Measurements from ENCODE around the gene OIT3.
A peak's percentile ranks its signal among the peaks of the same experiment; 100 is the strongest.

Gene OIT3

GRCh38 chr10:72855129-72855528 is 38.4 kb upstream of the OIT3 start:
- peaks cover 15% of the 10 kb centered on the region for H3K9me3 Mint-ChIP-seq
- H3K36me3 Mint-ChIP-seq (ENCODE audit: low read depth): peaks cover 15% of the 10 kb centered on the region
- H3K27ac Mint-ChIP-seq: no peak overlapping the region
- H3K27me3 Mint-ChIP-seq (ENCODE audit: low read depth): no peaks in the 10 kb centered on the region
- no peak for TF ChIP-seq CTCF (IDR thresholded peaks at IDR 0.05; ENCODE audit: unreplicated experiment in 3 of 3)
- H3K4me1 Mint-ChIP-seq: no peaks in the 10 kb centered on the region
- H3K4me3 Mint-ChIP-seq: no peak overlapping the region

DNA sequence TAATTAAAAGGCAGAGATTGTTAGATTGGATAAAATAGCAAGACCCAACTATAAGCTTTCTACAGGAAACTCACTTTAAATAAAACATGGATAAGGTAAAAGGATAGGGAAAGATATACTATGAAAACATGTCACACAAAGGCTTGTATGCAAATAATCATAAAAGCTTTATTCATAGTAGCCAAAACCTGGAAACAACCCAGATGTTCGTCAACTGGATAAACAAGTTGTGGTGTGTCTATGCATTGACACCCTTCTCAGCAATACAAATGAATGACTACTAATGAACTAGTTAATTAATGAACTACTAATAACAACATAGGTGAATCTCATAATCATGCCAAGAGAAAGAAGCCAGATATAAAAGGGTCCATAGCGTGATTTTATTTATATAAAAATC is 37.7 kb upstream of the OIT3 start:
- H3K4me1 Mint-ChIP-seq: no peaks in the 10 kb centered on the region
- H3K9me3 Mint-ChIP-seq: peaks cover 15% of the 10 kb centered on the region
- peaks cover 17% of the 10 kb centered on the region for H3K36me3 Mint-ChIP-seq (ENCODE audit: low read depth)
- H3K27ac Mint-ChIP-seq: no peak overlapping the region
- H3K27me3 Mint-ChIP-seq (ENCODE audit: low read depth): no peaks in the 10 kb centered on the region
- no peak overlapping the region for H3K4me3 Mint-ChIP-seq
- no peak for TF ChIP-seq CTCF (IDR thresholded peaks at IDR 0.05; ENCODE audit: unreplicated experiment in 3 of 3)

DNA sequence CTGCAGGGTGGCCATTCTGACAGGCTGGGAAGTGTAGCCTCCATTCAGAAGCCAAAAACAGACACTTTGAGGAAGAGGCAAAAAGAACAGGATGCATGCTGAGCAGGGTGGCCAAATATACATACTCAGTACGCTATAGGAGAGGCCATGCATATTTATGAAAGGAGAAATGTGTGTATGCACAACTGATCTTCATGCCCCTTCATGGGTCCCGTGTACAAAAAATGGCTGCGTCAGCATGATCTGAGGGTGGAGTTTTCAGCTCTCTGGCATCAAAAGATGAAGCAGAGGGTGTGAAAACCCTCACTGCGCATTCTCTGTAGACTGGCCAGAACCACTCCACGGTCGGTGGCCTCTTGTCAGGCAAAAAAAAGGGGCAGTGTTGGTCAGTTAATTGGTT is 35.5 kb upstream of the OIT3 start:
- Mint-ChIP-seq H3K27me3 (ENCODE audit: low read depth) (no peaks in the 10 kb centered on the region), H3K4me1 (no peaks in the 10 kb centered on the region), H3K9me3 (peaks cover under 1% of the 10 kb centered on the region), H3K36me3 (ENCODE audit: low read depth) (peaks cover 9% of the 10 kb centered on the region), H3K4me3 (no peak overlapping the region), H3K27ac (no peak overlapping the region)
- TF ChIP-seq CTCF (IDR thresholded peaks at IDR 0.05; ENCODE audit: unreplicated experiment in 3 of 3): no peak

DNA sequence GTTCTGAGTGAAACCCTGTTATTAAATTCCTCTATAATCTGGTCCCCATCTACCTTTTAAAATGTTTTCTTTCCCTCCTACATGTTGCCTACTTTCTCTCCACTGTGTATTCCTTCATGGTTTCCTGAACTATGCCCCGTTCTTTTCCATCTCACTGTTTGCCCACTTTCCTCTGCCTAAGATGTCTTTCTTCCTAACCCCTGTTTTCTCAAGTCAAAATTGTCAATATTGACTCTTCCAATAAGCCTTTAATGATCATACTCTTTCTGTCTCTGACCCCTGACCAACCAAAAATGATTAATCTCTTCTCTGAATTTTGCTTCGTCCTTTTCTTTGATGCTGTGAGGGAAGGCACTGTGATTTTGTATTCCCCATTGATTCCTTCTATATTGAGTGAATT is 30.6 kb upstream of the OIT3 start:
- no peak overlapping the region for H3K27ac Mint-ChIP-seq
- no peaks in the 10 kb centered on the region for H3K9me3 Mint-ChIP-seq
- TF ChIP-seq CTCF (IDR thresholded peaks at IDR 0.05; ENCODE audit: unreplicated experiment in 3 of 3): no peak
- H3K4me3 Mint-ChIP-seq: no peak overlapping the region
- no peaks in the 10 kb centered on the region for H3K27me3 Mint-ChIP-seq (ENCODE audit: low read depth)
- H3K4me1 Mint-ChIP-seq: no peaks in the 10 kb centered on the region
- H3K36me3 Mint-ChIP-seq (ENCODE audit: low read depth): peaks cover 15% of the 10 kb centered on the region

DNA sequence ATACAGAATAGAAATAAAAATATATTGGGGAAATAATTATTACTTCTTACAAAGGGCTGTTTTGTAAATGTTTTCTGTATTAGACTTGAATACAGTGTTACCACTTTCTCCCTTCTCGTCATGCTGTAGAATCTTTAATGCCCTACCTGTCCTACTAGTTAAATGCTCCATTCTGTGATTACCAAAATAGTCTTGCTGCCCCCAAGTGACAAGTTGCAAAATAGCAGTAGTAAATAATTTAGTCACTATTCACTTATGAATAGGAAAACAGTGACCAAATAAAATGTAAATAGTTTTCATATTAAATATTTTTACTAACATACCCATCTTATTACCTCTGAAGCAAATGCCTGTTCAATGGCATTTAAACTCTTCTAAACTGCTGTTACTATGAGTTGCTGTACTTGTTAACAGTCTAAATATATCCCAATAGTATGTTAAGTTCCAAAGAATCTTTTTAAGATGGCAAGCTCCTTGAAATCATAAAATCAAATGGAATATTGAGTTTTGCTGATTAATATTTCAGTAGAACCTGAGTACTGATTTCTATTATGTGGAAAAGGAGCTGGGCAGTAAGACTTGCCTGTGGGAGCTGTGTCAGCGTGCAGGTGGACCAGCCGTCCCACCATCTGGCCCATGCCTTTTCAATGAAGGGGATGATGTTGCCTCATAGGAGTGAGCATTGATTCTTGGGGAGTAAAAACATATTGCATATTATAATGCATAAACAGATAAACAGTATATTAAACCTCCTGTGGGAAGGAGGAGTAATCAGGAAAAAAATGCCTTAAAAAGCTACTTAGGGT is 18.1 kb upstream of the OIT3 start:
- Mint-ChIP-seq H3K27me3 (ENCODE audit: low read depth) (no peaks in the 10 kb centered on the region), H3K4me1 (no peaks in the 10 kb centered on the region), H3K9me3 (peaks cover 16% of the 10 kb centered on the region), H3K27ac (no peak overlapping the region), H3K36me3 (ENCODE audit: low read depth) (peaks cover 55% of the 10 kb centered on the region), H3K4me3 (no peak overlapping the region)
- TF ChIP-seq CTCF (IDR thresholded peaks at IDR 0.05; ENCODE audit: unreplicated experiment in 3 of 3): peak; percentile 45 to 57 (median 46)

DNA sequence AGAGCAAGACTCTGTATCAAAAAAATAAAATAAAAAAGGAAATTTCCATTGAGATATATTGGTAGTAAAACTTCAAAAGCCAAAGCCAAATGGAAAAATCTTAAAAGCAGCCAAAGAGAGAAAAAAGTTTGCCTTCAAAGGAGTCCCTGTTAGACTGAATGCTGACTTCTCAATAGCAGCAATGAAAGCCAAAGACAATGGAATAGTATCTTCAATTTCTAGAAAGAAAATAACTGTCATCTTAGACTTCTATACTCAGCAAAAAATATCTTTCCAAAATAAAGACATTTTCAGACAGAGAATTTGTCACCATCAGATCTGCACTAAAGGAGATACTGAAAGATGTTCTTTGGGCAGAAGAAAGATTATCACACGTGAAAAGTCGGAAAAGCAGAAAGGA is 14.3 kb upstream of the OIT3 start:
- TF ChIP-seq CTCF (IDR thresholded peaks at IDR 0.05; ENCODE audit: unreplicated experiment in 3 of 3): no peak
- H3K4me3 Mint-ChIP-seq: no peak overlapping the region
- H3K4me1 Mint-ChIP-seq: no peaks in the 10 kb centered on the region
- peaks cover 3% of the 10 kb centered on the region for H3K27me3 Mint-ChIP-seq (ENCODE audit: low read depth)
- H3K27ac Mint-ChIP-seq: no peak overlapping the region
- H3K9me3 Mint-ChIP-seq: peaks cover 16% of the 10 kb centered on the region
- peaks cover 63% of the 10 kb centered on the region for H3K36me3 Mint-ChIP-seq (ENCODE audit: low read depth)
